Esophagus mucosa (tissue), 1 donor: ENCODE data around the gene MAP3K1. TPM values are rescaled to one million over a fixed set of nuclear protein-coding genes. Genes with fewer than 3 reads are reported as not detected.
"Not testable (repeated sequence)": the region's sequence is repeated elsewhere in the genome, so short reads cannot be mapped to it uniquely, and the experiment has no call there.

ENCODE experiments used
- ATAC-seq: fragments of 200-7000 bp; cut with Tn5 transposase; one replicate; pipeline ENCODE4 v1.9.1; 2020
- total RNA-seq: library from RNA; stranded (reverse); gene quantifications from one replicate; pipeline ENCODE4 v1.2.4, GENCODE V29; 2023
- donor health status: DM: yes; HTN: yes; CAD: no.

MAP3K1 gene
- total RNA-seq, 1 donor from 2014 or later: 15.5 TPM

- peak; percentile 39 for ATAC-seq
Measured at GRCh38 chr5:56816546-56817081, 1.3 kb downstream of the MAP3K1 start.

GRCh38 chr5:56817263-56818014, 2.1 kb downstream of the MAP3K1 start:
- ATAC-seq: no peak

- ATAC-seq: no peak
Measured at GRCh38 chr5:56818450-56819037, 3.2 kb downstream of the MAP3K1 start.

DNA sequence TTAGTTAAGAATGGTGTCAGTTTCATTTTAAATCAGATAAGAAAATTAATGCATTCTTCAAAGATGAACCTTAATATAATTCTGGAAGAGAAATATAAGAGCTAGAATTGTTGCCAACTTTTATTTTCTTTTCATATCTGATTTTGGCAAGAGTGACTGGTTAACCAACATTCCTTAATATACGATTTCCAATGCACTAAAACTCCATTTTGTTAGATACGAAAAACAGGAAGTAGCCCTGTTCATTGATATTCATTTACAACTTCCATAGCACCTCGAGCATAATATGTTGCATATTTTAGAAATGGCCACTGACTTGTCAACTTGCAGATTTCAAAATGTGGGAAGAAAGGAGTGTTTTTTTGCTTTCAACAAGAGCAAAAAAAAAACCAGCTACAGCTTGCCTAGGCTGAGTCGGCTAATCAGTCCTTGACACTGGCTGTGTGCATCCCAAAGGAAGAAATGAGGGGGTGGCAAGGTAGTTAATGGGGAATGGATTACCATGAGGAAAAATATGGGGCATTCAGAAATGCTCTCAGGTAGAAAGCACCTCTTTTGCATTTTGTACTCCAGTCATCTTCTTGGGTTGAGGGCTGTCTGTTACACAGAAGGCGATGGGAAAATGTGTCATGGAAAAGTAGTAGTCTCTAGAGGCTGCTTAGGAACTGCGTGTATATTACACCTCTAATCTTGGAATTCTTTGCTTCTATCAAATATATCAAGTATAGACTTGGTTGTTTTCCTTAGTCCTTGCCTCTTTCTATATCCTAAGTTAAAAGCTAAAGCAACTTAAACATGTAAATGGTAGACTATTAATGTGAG, 3.9 kb downstream of the MAP3K1 start:
- ATAC-seq: no peak

GRCh38 chr5:56821868-56822267, 6.5 kb downstream of the MAP3K1 start:
- ATAC-seq: not testable (repeated sequence)

- ATAC-seq: no peak
Measured at GRCh38 chr5:56822981-56823380, 7.6 kb downstream of the MAP3K1 start.

- no peak for ATAC-seq
Measured at GRCh38 chr5:56824019-56824418, 8.7 kb downstream of the MAP3K1 start.

DNA sequence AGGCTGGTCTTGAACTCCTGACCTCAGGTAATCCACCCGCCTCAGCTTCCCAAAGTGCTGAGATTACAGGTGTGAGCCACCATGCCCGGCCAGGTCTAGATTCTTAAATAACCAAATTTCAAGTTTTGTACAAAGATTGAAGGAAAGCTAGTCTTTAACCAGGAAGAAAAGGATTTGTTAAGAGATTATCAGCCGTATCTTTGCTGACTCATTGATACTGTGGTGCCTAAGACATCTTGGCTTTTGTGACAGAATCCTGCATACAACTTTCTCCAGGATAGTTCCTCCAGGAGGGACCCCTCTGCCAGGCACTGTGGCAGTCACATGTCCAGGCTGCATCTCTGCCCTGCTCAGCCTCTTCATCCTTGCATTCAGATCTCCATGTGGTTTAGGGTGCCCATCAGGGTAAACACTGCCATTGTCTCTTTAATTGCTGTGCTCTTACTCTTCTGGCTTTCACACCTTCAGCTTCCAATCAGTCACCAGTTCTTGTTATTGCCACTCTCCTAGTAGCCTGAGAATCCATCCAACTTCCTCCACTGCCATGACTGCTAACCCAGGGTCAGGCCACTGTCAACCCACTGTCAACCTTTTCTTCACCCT, 10.0 kb downstream of the MAP3K1 start:
- ATAC-seq: no peak

GRCh38 chr5:56827049-56827448, 11.7 kb downstream of the MAP3K1 start:
- peak; percentile 44 for ATAC-seq

- ATAC-seq: no peak
Measured at GRCh38 chr5:56827924-56828323, 12.6 kb downstream of the MAP3K1 start.

- peak; percentile 62 for ATAC-seq
Measured at GRCh38 chr5:56829137-56829908, 14.0 kb downstream of the MAP3K1 start.

DNA sequence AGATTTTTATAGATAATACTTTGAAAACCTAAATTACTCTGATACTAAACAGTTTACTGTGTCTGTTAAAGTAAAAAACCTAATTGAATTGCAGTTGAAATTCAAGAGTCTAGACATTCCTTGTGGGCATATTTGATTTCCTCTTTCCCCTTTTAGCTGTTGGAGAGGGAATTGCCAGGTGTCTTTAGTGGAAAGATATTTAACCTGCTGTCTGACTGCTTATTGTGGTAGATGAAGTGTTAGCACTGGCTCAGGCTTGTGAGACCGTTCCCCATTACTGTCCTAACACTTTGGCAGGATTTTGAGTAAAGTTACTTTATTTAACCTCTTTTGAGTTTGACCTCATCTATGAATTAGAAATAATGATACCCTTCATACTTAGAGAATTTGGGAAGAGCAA, 16.4 kb downstream of the MAP3K1 start:
- ATAC-seq: no peak

DNA sequence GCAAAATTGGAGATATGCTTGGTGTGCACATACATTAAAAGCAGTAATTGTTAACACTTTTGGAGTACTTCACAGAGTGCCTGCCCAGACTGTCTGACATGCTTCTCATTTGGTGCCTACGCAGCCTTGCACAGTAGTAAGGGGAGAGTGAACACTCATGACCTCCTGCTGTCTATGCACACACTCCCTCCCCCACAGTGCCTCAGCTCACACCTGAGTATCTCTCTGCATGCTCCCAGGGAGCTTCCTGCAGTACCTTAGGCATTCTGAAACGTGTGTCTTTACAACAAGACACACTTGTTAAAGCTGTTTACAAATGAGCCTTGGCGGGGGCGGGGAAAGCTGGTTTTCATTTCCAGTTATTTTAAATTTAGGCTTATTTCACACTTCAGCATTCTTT, 18.0 kb downstream of the MAP3K1 start:
- ATAC-seq: no peak

DNA sequence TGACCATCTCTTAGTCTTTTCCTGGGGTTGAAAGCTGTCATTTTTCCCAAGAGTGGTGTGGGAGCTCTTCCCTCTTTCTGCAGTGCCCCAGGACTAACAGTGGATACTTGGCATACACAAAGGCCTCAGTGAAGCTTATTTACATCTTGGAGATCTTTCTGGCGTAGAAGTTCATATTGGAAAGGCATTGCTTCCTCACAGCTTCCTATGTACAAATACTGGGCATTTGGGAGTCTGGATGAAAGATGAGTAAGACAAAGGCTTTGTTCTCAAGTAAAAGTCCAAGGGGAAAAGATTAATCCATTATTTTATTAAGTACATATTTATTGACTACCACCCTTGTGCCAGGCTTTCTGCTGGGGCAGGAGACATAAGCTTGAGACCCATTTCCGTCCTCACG, 22.0 kb downstream of the MAP3K1 start:
- ATAC-seq: no peak

- ATAC-seq: no peak
Measured at GRCh38 chr5:56837956-56838355, 22.6 kb downstream of the MAP3K1 start.

GRCh38 chr5:56838409-56839039, 23.2 kb downstream of the MAP3K1 start:
- peak; percentile 60 for ATAC-seq

DNA sequence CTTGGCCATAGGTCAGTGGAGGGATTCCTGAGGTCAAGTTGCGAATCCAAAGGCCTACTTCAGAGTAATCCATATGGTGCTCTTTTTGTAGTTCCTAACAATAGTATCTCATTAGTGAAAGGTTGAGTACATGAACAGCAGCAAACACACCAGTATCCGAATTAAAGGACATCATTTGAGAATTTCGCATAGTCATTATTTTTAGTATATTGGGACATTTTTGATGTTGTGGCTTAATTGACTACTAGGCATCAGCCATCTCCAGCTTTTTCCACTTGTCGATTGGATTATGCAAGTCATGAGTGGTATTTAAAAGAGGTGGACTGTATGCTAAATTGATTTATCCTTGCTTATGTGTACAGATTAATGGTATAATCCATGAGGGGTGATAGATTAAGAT, 23.7 kb downstream of the MAP3K1 start:
- no peak for ATAC-seq

DNA sequence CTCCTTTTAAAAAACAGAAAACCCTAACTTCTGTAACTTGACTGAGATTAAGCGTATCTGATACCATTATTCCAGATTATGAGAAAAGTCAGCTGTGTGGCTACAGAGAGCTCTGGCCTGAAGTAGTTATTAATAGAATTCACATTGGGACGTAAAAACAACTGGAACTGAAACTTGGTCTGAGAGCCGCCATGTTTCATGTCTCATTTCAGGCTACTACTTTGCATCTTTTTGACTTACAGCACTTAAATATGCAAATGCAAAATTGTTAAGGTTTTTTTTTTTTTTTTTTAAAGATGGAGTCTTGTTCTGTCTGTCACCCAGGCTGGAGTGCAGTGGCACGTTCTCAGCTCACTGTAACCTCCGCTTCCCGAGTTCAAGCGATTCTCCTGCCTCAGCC, 25.2 kb downstream of the MAP3K1 start:
- ATAC-seq: no peak

GRCh38 chr5:56845277-56845676, 29.9 kb downstream of the MAP3K1 start:
- ATAC-seq: peak; percentile 32

DNA sequence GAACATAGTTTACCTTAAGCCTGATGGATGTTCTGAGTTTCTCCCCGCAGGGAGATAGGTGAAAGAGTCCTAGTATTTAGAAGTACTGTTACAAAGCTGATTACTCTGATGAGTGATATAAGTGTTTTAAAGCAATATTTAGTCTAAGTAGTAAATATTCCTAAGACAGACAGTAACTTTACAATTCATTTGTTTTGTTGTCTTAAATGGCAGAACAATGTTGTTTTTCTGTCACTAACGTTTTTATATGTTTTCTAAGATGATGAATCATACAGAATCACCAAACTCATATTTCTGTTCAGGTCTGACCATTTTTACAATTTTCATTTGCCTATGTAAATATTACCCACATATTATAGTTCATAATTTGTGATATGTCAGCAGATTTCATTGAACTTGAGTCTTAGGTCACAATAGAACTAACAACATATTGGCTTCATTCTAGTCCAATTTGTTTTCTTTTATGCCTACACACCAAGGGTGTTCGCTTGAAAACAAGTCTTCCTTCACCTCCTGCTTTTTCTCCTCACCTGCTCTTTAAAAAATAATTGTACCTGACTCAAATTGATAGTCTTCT, 30.6 kb downstream of the MAP3K1 start:
- ATAC-seq: no peak

GRCh38 chr5:56848206-56848605, 32.9 kb downstream of the MAP3K1 start:
- ATAC-seq: no peak
